Osteocyte (in vitro differentiated cells): ENCODE data around the gene TLCD2. TPM values are rescaled to one million over a fixed set of nuclear protein-coding genes. Genes with fewer than 3 reads are reported as not detected.

Source experiments
- DNase-seq: peaks from one replicate; pipeline ENCODE4 v3.0.0; 2021; ENCODE audit warnings: mixed read lengths; ENCODE audit not compliant: unreplicated experiment; ENCODE audit errors: extremely low spot score
- H3K27ac Mint-ChIP-seq: one replicate; pipeline ENCODE4 v1.8.0; 2021; ENCODE audit warnings: mild to moderate bottlenecking, mixed read lengths; ENCODE audit not compliant: unreplicated experiment
- H3K27me3 Mint-ChIP-seq: one replicate; pipeline ENCODE4 v1.8.0; 2021; ENCODE audit warnings: mixed read lengths; ENCODE audit not compliant: unreplicated experiment
- H3K36me3 Mint-ChIP-seq: one replicate; pipeline ENCODE4 v1.8.0; 2021; ENCODE audit warnings: mixed read lengths; ENCODE audit not compliant: unreplicated experiment
- H3K4me1 Mint-ChIP-seq: one replicate; pipeline ENCODE4 v1.8.0; 2021; ENCODE audit warnings: mixed read lengths; ENCODE audit not compliant: unreplicated experiment
- H3K4me3 Mint-ChIP-seq: one replicate; pipeline ENCODE4 v1.8.0; 2021; ENCODE audit warnings: mild to moderate bottlenecking, moderate library complexity, mixed read lengths; ENCODE audit not compliant: unreplicated experiment
- H3K9me3 Mint-ChIP-seq: one replicate; pipeline ENCODE4 v1.8.0; 2021; ENCODE audit warnings: mixed read lengths; ENCODE audit not compliant: unreplicated experiment
- total RNA-seq: library from RNA; stranded (reverse); gene quantifications from 2 replicates; pipeline ENCODE4 v1.2.1, GENCODE V29; 2021
- TF ChIP-seq, protein P1 (sequence below): fragments of 200-600 bp; sonication (generic); IDR thresholded peaks from 2 replicates; pipeline ENCODE4 v1.5.0; 2021; ENCODE audit warnings: antibody characterized with exemption, mild to moderate bottlenecking, moderate library complexity

TLCD2 gene
- total RNA-seq, 1 donor from 2014 or later: 4.2 TPM

DNA sequence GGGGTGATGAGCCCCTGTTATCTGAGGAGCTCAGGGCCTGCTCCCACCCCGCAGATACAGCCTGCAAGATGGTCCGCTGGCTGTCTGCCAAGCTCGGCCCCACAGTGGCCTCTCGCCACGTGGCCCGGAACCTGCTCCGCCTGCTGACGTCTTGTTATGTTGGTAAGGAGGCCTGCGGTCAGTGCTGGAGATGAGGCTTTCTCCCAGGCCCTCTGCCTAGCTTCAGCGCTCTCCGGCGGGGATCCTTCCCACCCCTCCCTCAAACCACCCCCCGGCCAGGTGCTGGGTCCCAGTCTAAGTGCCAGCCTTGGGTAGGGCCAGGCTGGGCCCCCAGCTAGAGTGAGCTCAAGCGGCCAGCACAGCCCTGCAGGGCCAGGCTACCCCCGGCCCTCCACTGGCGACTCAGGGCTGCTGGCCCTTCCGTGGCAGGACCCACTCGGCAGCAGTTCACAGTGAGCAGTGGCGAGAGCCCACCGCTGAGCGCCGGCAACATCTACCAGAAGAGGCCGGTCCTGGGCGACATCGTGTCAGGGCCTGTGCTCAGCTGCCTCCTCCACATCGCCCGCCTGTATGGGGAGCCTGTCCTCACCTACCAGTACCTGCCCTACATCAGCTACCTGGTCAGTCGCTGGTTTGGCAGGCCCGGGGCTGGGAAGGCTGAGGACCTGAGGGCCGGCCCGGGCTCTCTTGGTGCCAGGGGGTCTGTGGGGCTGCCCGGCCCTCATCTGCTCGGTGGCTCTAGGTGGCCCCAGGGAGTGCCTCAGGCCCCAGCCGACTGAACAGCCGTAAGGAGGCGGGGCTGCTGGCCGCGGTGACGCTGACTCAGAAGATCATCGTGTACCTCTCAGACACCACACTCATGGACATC is 20.4 kb upstream of the TLCD2 start:
- H3K27ac Mint-ChIP-seq: no peak overlapping the region
- DNase-seq: peak; percentile 83
- TF ChIP-seq, protein P1, sequence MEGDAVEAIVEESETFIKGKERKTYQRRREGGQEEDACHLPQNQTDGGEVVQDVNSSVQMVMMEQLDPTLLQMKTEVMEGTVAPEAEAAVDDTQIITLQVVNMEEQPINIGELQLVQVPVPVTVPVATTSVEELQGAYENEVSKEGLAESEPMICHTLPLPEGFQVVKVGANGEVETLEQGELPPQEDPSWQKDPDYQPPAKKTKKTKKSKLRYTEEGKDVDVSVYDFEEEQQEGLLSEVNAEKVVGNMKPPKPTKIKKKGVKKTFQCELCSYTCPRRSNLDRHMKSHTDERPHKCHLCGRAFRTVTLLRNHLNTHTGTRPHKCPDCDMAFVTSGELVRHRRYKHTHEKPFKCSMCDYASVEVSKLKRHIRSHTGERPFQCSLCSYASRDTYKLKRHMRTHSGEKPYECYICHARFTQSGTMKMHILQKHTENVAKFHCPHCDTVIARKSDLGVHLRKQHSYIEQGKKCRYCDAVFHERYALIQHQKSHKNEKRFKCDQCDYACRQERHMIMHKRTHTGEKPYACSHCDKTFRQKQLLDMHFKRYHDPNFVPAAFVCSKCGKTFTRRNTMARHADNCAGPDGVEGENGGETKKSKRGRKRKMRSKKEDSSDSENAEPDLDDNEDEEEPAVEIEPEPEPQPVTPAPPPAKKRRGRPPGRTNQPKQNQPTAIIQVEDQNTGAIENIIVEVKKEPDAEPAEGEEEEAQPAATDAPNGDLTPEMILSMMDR: no peak
- H3K9me3 Mint-ChIP-seq: no peaks in the 10 kb centered on the region
- peaks cover 14% of the 10 kb centered on the region for H3K4me1 Mint-ChIP-seq
- H3K27me3 Mint-ChIP-seq: no peaks in the 10 kb centered on the region
- no peak overlapping the region for H3K4me3 Mint-ChIP-seq
- H3K36me3 Mint-ChIP-seq: peaks cover 8% of the 10 kb centered on the region

DNA sequence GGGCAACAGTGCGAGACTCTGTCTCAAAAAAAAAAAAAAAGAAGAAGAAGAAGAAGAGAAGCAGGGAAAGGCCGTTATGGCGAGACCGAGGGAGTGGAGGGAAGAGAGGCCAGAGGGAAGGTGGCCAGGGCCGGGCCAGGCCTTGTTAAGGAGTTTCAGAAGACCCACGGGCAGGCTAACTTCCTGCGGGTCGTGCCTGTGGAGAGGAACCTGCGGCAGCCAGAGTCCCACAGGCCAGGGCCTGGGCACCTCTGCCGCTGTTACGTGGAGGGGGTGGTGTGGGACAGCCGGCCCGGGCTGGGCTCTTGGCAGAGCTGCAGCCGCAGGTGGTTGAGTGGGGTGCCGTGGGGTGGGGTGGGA is 19.8 kb upstream of the TLCD2 start:
- DNase-seq: no peak
- peaks cover 17% of the 10 kb centered on the region for H3K4me1 Mint-ChIP-seq
- H3K27ac Mint-ChIP-seq: no peak overlapping the region
- H3K27me3 Mint-ChIP-seq: no peaks in the 10 kb centered on the region
- TF ChIP-seq, protein P1: no peak
- no peaks in the 10 kb centered on the region for H3K9me3 Mint-ChIP-seq
- no peak overlapping the region for H3K4me3 Mint-ChIP-seq
- peaks cover 8% of the 10 kb centered on the region for H3K36me3 Mint-ChIP-seq

DNA sequence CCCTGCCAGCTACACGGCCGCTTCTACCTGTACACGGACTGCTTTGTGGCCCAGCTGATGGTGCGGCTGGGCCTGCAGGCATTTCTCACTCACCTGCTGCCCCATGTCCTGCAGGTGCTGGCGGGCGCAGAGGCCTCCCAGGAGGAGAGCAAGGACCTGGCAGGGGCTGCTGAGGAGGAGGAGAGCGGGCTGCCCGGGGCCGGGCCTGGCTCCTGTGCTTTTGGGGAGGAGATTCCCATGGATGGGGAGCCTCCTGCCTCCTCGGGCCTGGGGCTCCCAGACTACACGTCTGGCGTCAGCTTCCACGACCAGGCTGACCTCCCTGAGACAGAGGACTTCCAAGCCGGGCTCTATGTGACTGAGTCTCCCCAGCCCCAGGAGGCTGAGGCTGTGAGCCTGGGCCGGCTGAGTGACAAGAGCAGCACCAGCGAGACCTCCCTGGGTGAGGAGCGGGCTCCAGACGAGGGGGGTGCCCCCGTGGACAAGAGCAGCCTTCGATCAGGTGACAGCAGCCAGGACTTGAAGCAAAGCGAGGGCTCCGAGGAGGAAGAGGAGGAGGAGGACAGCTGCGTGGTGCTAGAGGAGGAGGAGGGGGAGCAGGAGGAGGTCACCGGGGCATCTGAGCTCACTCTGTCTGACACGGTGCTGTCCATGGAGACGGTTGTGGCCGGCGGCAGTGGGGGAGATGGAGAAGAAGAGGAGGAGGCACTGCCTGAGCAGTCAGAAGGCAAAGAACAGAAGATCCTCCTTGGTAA is 17.9 kb upstream of the TLCD2 start:
- TF ChIP-seq, protein P1: no peak
- Mint-ChIP-seq H3K27me3 (no peaks in the 10 kb centered on the region), H3K9me3 (no peaks in the 10 kb centered on the region), H3K36me3 (peaks cover 5% of the 10 kb centered on the region), H3K27ac (no peak overlapping the region), H3K4me1 (peaks cover 22% of the 10 kb centered on the region), H3K4me3 (no peak overlapping the region)
- DNase-seq: peak; percentile 83

DNA sequence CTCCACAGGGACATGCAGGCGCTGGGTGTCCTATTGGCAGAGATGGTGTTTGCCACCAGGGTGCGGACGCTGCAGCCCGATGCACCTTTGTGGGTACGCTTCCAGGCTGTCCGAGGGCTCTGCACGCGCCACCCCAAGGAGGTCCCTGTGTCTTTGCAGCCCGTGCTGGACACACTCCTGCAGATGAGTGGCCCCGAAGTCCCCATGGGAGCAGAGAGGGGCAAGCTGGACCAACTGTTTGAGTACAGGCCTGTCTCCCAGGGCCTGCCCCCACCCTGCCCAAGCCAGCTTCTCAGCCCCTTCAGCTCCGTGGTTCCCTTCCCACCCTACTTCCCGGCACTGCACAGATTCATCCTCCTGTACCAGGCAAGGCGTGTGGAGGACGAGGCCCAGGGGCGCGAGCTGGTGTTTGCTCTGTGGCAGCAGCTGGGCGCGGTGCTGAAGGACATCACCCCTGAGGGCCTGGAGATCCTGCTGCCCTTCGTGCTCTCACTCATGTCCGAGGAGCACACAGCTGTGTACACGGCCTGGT is 17.1 kb upstream of the TLCD2 start:
- Mint-ChIP-seq H3K36me3 (peaks cover 5% of the 10 kb centered on the region), H3K4me3 (no peak overlapping the region), H3K27me3 (no peaks in the 10 kb centered on the region), H3K4me1 (peaks cover 28% of the 10 kb centered on the region), H3K9me3 (no peaks in the 10 kb centered on the region), H3K27ac (no peak overlapping the region)
- TF ChIP-seq, protein P1: no peak
- DNase-seq: no peak
